Activated CD4-positive, alpha-beta T cell treated with anti-CD3 and anti-CD28 coated beads, Interleukin-2, amount 10 ng/mL, durations not matched to agents 24 days and 14 days (primary cell): Measurements from ENCODE around the gene ITGA7. TPM values are rescaled to one million over a fixed set of nuclear protein-coding genes. Genes with fewer than 3 reads are reported as not detected.

Experiments used
- DNase-seq: peaks from one replicate; pipeline ENCODE4 v3.0.0; 2022
- H3K27ac Mint-ChIP-seq: one replicate; pipeline ENCODE4 v1.8.0; 2022; ENCODE audit warnings: mild to moderate bottlenecking, mixed read lengths
- H3K27me3 Mint-ChIP-seq: one replicate; pipeline ENCODE4 v1.8.0; 2022; ENCODE audit warnings: mixed read lengths
- H3K36me3 Mint-ChIP-seq: one replicate; pipeline ENCODE4 v1.8.0; 2022; ENCODE audit warnings: low read depth, mild to moderate bottlenecking, mixed read lengths
- H3K4me1 Mint-ChIP-seq: one replicate; pipeline ENCODE4 v1.8.0; 2021; ENCODE audit warnings: mixed read lengths
- H3K4me3 Mint-ChIP-seq: one replicate; pipeline ENCODE4 v1.8.0; 2022; ENCODE audit warnings: mild to moderate bottlenecking, moderate library complexity, mixed read lengths
- H3K9me3 Mint-ChIP-seq: one replicate; pipeline ENCODE4 v1.8.0; 2021; ENCODE audit warnings: mixed read lengths
- intact Hi-C: fragments of 100-400 bp; cut with micrococcal nuclease; formaldehyde crosslinking; loops from one replicate; pipeline ENCODE4 v1.15.1; 2023
- total RNA-seq: library from RNA; stranded (reverse); gene quantifications from 2 replicates; pipeline ENCODE4 v1.2.3, GENCODE V29; 2022

Gene ITGA7
- total RNA-seq, 1 donor from 2014 or later, result 0.65 TPM

- intact Hi-C loops, result loop anchor here (1.0 kb wide), 1 partner anchor 10 kb away; the partner anchor contains the start of gene BLOC1S1
- no peaks in the 10 kb centered on the region for H3K36me3 Mint-ChIP-seq
- no peak overlapping the region for H3K27ac Mint-ChIP-seq
- DNase-seq, result no peak
- H3K4me3 Mint-ChIP-seq, result peak overlapping the region; percentile 81
- H3K27me3 Mint-ChIP-seq, result peaks cover 55% of the 10 kb centered on the region
- H3K4me1 Mint-ChIP-seq, result peaks cover 13% of the 10 kb centered on the region
- H3K9me3 Mint-ChIP-seq, result no peaks in the 10 kb centered on the region
Measured at GRCh38 chr12:55706568-55707218, 1.0 kb downstream of the ITGA7 start.

GRCh38 chr12:55705782-55706402 lies 1.8 kb downstream of the ITGA7 start:
- H3K36me3 Mint-ChIP-seq, result no peaks in the 10 kb centered on the region
- H3K27me3 Mint-ChIP-seq, result peaks cover 52% of the 10 kb centered on the region
- no peaks in the 10 kb centered on the region for H3K9me3 Mint-ChIP-seq
- intact Hi-C loops, result no loop called here
- H3K4me1 Mint-ChIP-seq, result peaks cover 13% of the 10 kb centered on the region
- no peak for DNase-seq
- H3K4me3 Mint-ChIP-seq, result peak overlapping the region; percentile 17
- H3K27ac Mint-ChIP-seq, result no peak overlapping the region

- H3K9me3 Mint-ChIP-seq, result no peaks in the 10 kb centered on the region
- intact Hi-C loops, result no loop called here
Measured at GRCh38 chr12:55704824-55705718, 2.6 kb downstream of the ITGA7 start.

GRCh38 chr12:55703901-55704761 lies 3.6 kb downstream of the ITGA7 start:
- no peaks in the 10 kb centered on the region for H3K36me3 Mint-ChIP-seq
- peaks cover 39% of the 10 kb centered on the region for H3K27me3 Mint-ChIP-seq
- peaks cover 12% of the 10 kb centered on the region for H3K4me1 Mint-ChIP-seq
- H3K4me3 Mint-ChIP-seq, result no peak overlapping the region
- H3K27ac Mint-ChIP-seq, result no peak overlapping the region
- intact Hi-C loops, result no loop called here
- H3K9me3 Mint-ChIP-seq, result no peaks in the 10 kb centered on the region
- DNase-seq, result no peak

More at GRCh38 chr12:55704824-55705718, 2.6 kb downstream of the ITGA7 start:
- DNase-seq, result no peak
- Mint-ChIP-seq H3K4me3 (no peak overlapping the region), H3K4me1 (peaks cover 13% of the 10 kb centered on the region), H3K27me3 (peaks cover 47% of the 10 kb centered on the region), H3K36me3 (no peaks in the 10 kb centered on the region), H3K27ac (no peak overlapping the region)

- DNase-seq, result no peak
- Mint-ChIP-seq H3K27me3 (peaks cover 31% of the 10 kb centered on the region), H3K27ac (no peak overlapping the region), H3K36me3 (no peaks in the 10 kb centered on the region), H3K9me3 (no peaks in the 10 kb centered on the region), H3K4me3 (no peak overlapping the region), H3K4me1 (peaks cover 4% of the 10 kb centered on the region)
- intact Hi-C loops, result no loop called here
Measured at GRCh38 chr12:55703288-55703687, 4.4 kb downstream of the ITGA7 start.

GRCh38 chr12:55702861-55703260 lies 4.8 kb downstream of the ITGA7 start:
- Mint-ChIP-seq H3K36me3 (no peaks in the 10 kb centered on the region), H3K9me3 (no peaks in the 10 kb centered on the region), H3K4me3 (no peak overlapping the region), H3K4me1 (no peaks in the 10 kb centered on the region), H3K27me3 (peaks cover 27% of the 10 kb centered on the region), H3K27ac (no peak overlapping the region)
- intact Hi-C loops, result no loop called here
- no peak for DNase-seq

GRCh38 chr12:55700255-55701018 lies 7.3 kb downstream of the ITGA7 start:
- DNase-seq, result no peak
- intact Hi-C loops, result no loop called here
- no peaks in the 10 kb centered on the region for H3K4me1 Mint-ChIP-seq
- H3K27ac Mint-ChIP-seq, result no peak overlapping the region
- H3K4me3 Mint-ChIP-seq, result no peak overlapping the region
- H3K36me3 Mint-ChIP-seq, result no peaks in the 10 kb centered on the region
- peaks cover 15% of the 10 kb centered on the region for H3K27me3 Mint-ChIP-seq
- H3K9me3 Mint-ChIP-seq, result no peaks in the 10 kb centered on the region

- no peak overlapping the region for H3K4me3 Mint-ChIP-seq
- intact Hi-C loops, result no loop called here
- no peak overlapping the region for H3K27ac Mint-ChIP-seq
- no peak for DNase-seq
- no peaks in the 10 kb centered on the region for H3K4me1 Mint-ChIP-seq
- H3K36me3 Mint-ChIP-seq, result no peaks in the 10 kb centered on the region
- H3K9me3 Mint-ChIP-seq, result no peaks in the 10 kb centered on the region
- H3K27me3 Mint-ChIP-seq, result peaks cover 9% of the 10 kb centered on the region
Measured at GRCh38 chr12:55699471-55700055, 8.1 kb downstream of the ITGA7 start.

GRCh38 chr12:55698965-55699364 lies 8.7 kb downstream of the ITGA7 start:
- Mint-ChIP-seq H3K36me3 (no peaks in the 10 kb centered on the region), H3K27me3 (peaks cover 7% of the 10 kb centered on the region), H3K4me1 (no peaks in the 10 kb centered on the region), H3K9me3 (no peaks in the 10 kb centered on the region), H3K27ac (no peak overlapping the region), H3K4me3 (no peak overlapping the region)
- intact Hi-C loops, result no loop called here
- DNase-seq, result no peak

GRCh38 chr12:55698241-55698955 lies 9.3 kb downstream of the ITGA7 start:
- intact Hi-C loops, result no loop called here
- Mint-ChIP-seq H3K4me1 (no peaks in the 10 kb centered on the region), H3K9me3 (no peaks in the 10 kb centered on the region), H3K4me3 (no peak overlapping the region), H3K27ac (no peak overlapping the region), H3K27me3 (peaks cover 3% of the 10 kb centered on the region), H3K36me3 (no peaks in the 10 kb centered on the region)
- DNase-seq, result no peak

GRCh38 chr12:55697686-55698085 lies 10.0 kb downstream of the ITGA7 start:
- intact Hi-C loops, result no loop called here
- Mint-ChIP-seq H3K4me1 (no peaks in the 10 kb centered on the region), H3K27me3 (no peaks in the 10 kb centered on the region), H3K36me3 (no peaks in the 10 kb centered on the region), H3K4me3 (no peak overlapping the region), H3K9me3 (no peaks in the 10 kb centered on the region), H3K27ac (no peak overlapping the region)
- no peak for DNase-seq

GRCh38 chr12:55696796-55697462 lies 10.8 kb downstream of the ITGA7 start:
- no peak for DNase-seq
- H3K36me3 Mint-ChIP-seq, result no peaks in the 10 kb centered on the region
- no peaks in the 10 kb centered on the region for H3K27me3 Mint-ChIP-seq
- H3K27ac Mint-ChIP-seq, result no peak overlapping the region
- H3K9me3 Mint-ChIP-seq, result no peaks in the 10 kb centered on the region
- intact Hi-C loops, result no loop called here
- no peaks in the 10 kb centered on the region for H3K4me1 Mint-ChIP-seq
- H3K4me3 Mint-ChIP-seq, result no peak overlapping the region
